Occipital lobe (tissue), 2 donors: ENCODE data around the gene CCT5. TPM values are rescaled to one million over a fixed set of nuclear protein-coding genes. Genes with fewer than 3 reads are reported as not detected.
"Not testable (repeated sequence)": the region's sequence is repeated elsewhere in the genome, so short reads cannot be mapped to it uniquely, and the experiment has no call there.

Source experiments
- DNase-seq: peaks from one replicate; lab custom pipeline; 2025; lab: John Stamatoyannopoulos, UW
- total RNA-seq: library from RNA; depleted of rRNA; stranded (reverse); fragments of >200 nt; gene quantifications from one replicate; pipeline ENCODE4 v1.2.3, GENCODE V29; 2014

Gene CCT5
- total RNA-seq, 1 donor from 2014 or later = 271 TPM

- no peak for DNase-seq
Measured at GRCh38 chr5:10246761-10247160, 3.3 kb upstream of the CCT5 start.

GRCh38 chr5:10247217-10247616, 2.9 kb upstream of the CCT5 start:
- DNase-seq = not testable (repeated sequence)

- no peak for DNase-seq
Measured at GRCh38 chr5:10248378-10249260, 1.5 kb upstream of the CCT5 start.

- DNase-seq = no peak
Measured at GRCh38 chr5:10250806-10251276, 761 bp downstream of the CCT5 start.

- DNase-seq = no peak
Measured at GRCh38 chr5:10251405-10251804, 1.3 kb downstream of the CCT5 start.

GRCh38 chr5:10253390-10253789, 3.3 kb downstream of the CCT5 start:
- no peak for DNase-seq

GRCh38 chr5:10254686-10255085, 4.6 kb downstream of the CCT5 start:
- DNase-seq = no peak

GRCh38 chr5:10257870-10258269, 7.8 kb downstream of the CCT5 start:
- no peak for DNase-seq

GRCh38 chr5:10259899-10260298, 9.8 kb downstream of the CCT5 start:
- no peak for DNase-seq

GRCh38 chr5:10261065-10261464, 11.0 kb downstream of the CCT5 start:
- DNase-seq = no peak

- no peak for DNase-seq
Measured at GRCh38 chr5:10262121-10262774, 12.2 kb downstream of the CCT5 start.

GRCh38 chr5:10262995-10263394, 12.9 kb downstream of the CCT5 start:
- no peak for DNase-seq

GRCh38 chr5:10264604-10265003, 14.5 kb downstream of the CCT5 start:
- no peak for DNase-seq

GRCh38 chr5:10265245-10266109, 15.4 kb downstream of the CCT5 start:
- no peak for DNase-seq

- no peak for DNase-seq
Measured at GRCh38 chr5:10266137-10266536, 16.1 kb downstream of the CCT5 start.

- DNase-seq = no peak
Measured at GRCh38 chr5:10266839-10267238, 16.8 kb downstream of the CCT5 start.

- no peak for DNase-seq
Measured at GRCh38 chr5:10268100-10268499, 18.0 kb downstream of the CCT5 start.

- DNase-seq = no peak
Measured at GRCh38 chr5:10272053-10272874, 22.2 kb downstream of the CCT5 start.

GRCh38 chr5:10272875-10273209, 22.8 kb downstream of the CCT5 start:
- DNase-seq = not testable (repeated sequence)

- DNase-seq = no peak
Measured at GRCh38 chr5:10275460-10275859, 25.4 kb downstream of the CCT5 start.

- no peak for DNase-seq
Measured at GRCh38 chr5:10275991-10276390, 25.9 kb downstream of the CCT5 start.
